GM12878 (cell line): ENCODE measurements around the gene UBE2O. TPM values are rescaled to one million over a fixed set of nuclear protein-coding genes. Genes with fewer than 3 reads are reported as not detected.

Experiments
- CEBPB ChIP-seq, 2 experiments: fragments of 150-350 bp in 1 of 2; IDR thresholded peaks; 2 replicates each; pipeline ENCODE4 v1.6.1; 2012 to 2014; ENCODE audit warnings: low read depth in 2 of 2, low read length in 2 of 2, borderline replicate concordance in 1 of 2, inconsistent platforms in 1 of 2
- CREB1 ChIP-seq: IDR thresholded peaks from 2 replicates; pipeline ENCODE4 v1.6.1; 2012; ENCODE audit warnings: low read depth, mild to moderate bottlenecking, inconsistent platforms
- FOS ChIP-seq: IDR thresholded peaks from 3 replicates; pipeline ENCODE4 v1.6.1; 2011; ENCODE audit warnings: borderline replicate concordance; ENCODE audit not compliant: insufficient read length; ENCODE audit errors: extremely low read depth
- FOXM1 ChIP-seq: IDR thresholded peaks from 2 replicates; pipeline ENCODE4 v1.6.1; 2012; ENCODE audit warnings: low read depth, mild to moderate bottlenecking, inconsistent platforms, low read length, moderate library complexity
- IKZF1 ChIP-seq: fragments of 450-650 bp; conservative IDR thresholded peaks from 2 replicates; pipeline ENCODE4 v1.6.1; 2017; ENCODE audit warnings: antibody characterized with exemption, mild to moderate bottlenecking
- IKZF2 ChIP-seq, 2 experiments: fragments of 450-650 bp; IDR thresholded peaks; 2 replicates each; pipeline ENCODE4 v1.6.1; 2017; ENCODE audit warnings: mild to moderate bottlenecking in 2 of 2, moderate library complexity in 2 of 2
- KAT2A ChIP-seq: conservative IDR thresholded peaks from 2 replicates; pipeline ENCODE4 v1.6.1; 2011; ENCODE audit warnings: low read depth, low read length; ENCODE audit not compliant: control insufficient read depth
- MTA3 ChIP-seq: IDR thresholded peaks from 2 replicates; pipeline ENCODE4 v1.6.1; 2012; ENCODE audit warnings: low read length, inconsistent platforms, borderline replicate concordance
- PML ChIP-seq: IDR thresholded peaks from 2 replicates; pipeline ENCODE4 v1.6.1; 2012; ENCODE audit warnings: low read length, inconsistent platforms
- SMAD5 ChIP-seq: IDR thresholded peaks from 2 replicates; pipeline ENCODE4 v1.6.1; 2016; ENCODE audit warnings: antibody characterized with exemption, low read depth
- SMARCA5 ChIP-seq: fragments of 450-650 bp; IDR thresholded peaks from 2 replicates; pipeline ENCODE4 v1.6.1; 2017; ENCODE audit warnings: mild to moderate bottlenecking
- SPI1 ChIP-seq: IDR thresholded peaks from 2 replicates; pipeline ENCODE4 v1.6.1; 2011; ENCODE audit warnings: low read depth, mild to moderate bottlenecking, low read length, moderate library complexity, borderline replicate concordance; ENCODE audit not compliant: insufficient read depth
- TCF12 ChIP-seq: IDR thresholded peaks from 2 replicates; pipeline ENCODE4 v1.6.1; 2011; ENCODE audit warnings: low read depth, mild to moderate bottlenecking, low read length
- polyA plus RNA-seq, 11 experiments: library from polyadenylated mRNA; depleted of rRNA in 4 of 11; unstranded in 6 of 11; stranded (reverse) in 5 of 11; fragments of >200 nt; fragmentation: Nextera tagmentation in 4 of 11; fragmentation: Illumina TruSeq in 1 of 11; extraction: Ambion mirVana in 4 of 11; extraction: Trizol in 1 of 11; gene quantifications; 1 replicate in 1 of 11; 2 replicates in 10 of 11; pipeline versions ENCODE4 v1.2.1 to v1.2.3, GENCODE V29; 2011 to 2016; ENCODE audit warnings: inconsistent platforms in 2 of 11, missing spikeins in 2 of 11, low read depth in 1 of 11
- total RNA-seq, 4 experiments: library from RNA; depleted of rRNA in 3 of 4; stranded (reverse); fragments of >200 nt in 3 of 4; fragmentation: Illumina TruSeq in 1 of 4; extraction: Trizol in 1 of 4; gene quantifications; 2 replicates each; pipeline versions ENCODE4 v1.2.1 to v1.2.3, GENCODE V29; 2013 to 2021
- TF ChIP-seq, protein P1 (sequence below): IDR thresholded peaks from 2 replicates; pipeline ENCODE4 v1.6.1; 2012; ENCODE audit warnings: improper control_type of control experiment, low read depth, low read length; ENCODE audit not compliant: insufficient replicate concordance
- TF ChIP-seq, protein P2 (sequence below): fragments of 450-650 bp; IDR thresholded peaks from 2 replicates; pipeline ENCODE4 v1.6.1; 2017; ENCODE audit warnings: mild to moderate bottlenecking
- TF ChIP-seq, protein P3 (sequence below): fragments of 450-650 bp; IDR thresholded peaks from 2 replicates; pipeline ENCODE4 v1.6.1; 2017; ENCODE audit warnings: low read depth, mild to moderate bottlenecking, moderate library complexity
- TF ChIP-seq, protein P4 (sequence below): IDR thresholded peaks from 2 replicates; pipeline ENCODE4 v1.6.1; 2011; ENCODE audit warnings: low read depth, low read length, improper control_type of control experiment, borderline replicate concordance
- TF ChIP-seq, protein P5 (sequence below): IDR thresholded peaks from 2 replicates; pipeline ENCODE4 v1.6.1; 2012; ENCODE audit warnings: low read length, inconsistent platforms

UBE2O gene
- total and polyA plus RNA-seq, 10 of the 15 experiments (the other 5 are each of a cell fraction or from before 2014, with no cell fraction given): 2.1 to 39.0 (median 14.1) TPM

DNA sequence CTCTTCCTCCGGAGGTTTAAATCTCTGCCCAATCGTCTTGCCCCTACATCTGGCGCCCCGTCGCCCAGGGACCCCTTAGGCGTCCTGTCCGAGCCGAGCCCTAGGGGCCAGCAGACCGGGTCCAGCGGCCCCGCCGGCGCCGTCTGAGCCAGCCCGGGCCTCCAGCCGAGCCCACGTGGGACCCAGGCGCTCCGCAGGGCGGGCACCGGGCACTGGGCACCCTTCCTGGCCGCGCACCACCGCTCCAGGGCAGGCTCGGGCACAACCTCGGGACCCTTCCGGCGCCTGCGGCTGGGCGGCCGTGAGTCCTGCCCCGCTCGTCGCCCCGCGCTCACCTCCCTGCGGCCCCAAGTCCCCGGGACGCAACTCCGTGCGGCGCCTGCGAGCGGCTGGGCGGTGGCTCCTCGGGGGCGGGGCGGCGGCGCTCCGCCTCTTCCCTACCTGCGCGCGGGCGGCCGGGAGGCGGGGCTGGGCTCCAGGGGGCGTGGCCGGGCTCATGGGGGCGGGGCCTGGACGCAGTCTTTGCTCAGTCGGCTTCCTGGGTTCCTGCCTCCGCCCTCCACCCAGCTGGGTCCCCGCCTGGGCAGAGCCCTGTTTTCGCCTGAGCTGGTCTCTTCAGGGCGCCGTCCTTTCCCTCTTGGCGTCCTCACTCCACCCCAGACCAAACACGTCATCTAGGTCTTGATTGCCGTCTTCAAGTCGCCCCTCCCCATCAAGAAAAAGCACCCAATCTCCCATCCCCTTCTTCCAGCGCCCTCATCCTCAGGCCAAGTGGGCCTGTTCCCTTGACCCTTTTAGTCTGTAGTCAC lies 48.3 kb upstream of the UBE2O start, which contains the start of gene RHBDF2 (continued):
- TF ChIP-seq, protein P1, sequence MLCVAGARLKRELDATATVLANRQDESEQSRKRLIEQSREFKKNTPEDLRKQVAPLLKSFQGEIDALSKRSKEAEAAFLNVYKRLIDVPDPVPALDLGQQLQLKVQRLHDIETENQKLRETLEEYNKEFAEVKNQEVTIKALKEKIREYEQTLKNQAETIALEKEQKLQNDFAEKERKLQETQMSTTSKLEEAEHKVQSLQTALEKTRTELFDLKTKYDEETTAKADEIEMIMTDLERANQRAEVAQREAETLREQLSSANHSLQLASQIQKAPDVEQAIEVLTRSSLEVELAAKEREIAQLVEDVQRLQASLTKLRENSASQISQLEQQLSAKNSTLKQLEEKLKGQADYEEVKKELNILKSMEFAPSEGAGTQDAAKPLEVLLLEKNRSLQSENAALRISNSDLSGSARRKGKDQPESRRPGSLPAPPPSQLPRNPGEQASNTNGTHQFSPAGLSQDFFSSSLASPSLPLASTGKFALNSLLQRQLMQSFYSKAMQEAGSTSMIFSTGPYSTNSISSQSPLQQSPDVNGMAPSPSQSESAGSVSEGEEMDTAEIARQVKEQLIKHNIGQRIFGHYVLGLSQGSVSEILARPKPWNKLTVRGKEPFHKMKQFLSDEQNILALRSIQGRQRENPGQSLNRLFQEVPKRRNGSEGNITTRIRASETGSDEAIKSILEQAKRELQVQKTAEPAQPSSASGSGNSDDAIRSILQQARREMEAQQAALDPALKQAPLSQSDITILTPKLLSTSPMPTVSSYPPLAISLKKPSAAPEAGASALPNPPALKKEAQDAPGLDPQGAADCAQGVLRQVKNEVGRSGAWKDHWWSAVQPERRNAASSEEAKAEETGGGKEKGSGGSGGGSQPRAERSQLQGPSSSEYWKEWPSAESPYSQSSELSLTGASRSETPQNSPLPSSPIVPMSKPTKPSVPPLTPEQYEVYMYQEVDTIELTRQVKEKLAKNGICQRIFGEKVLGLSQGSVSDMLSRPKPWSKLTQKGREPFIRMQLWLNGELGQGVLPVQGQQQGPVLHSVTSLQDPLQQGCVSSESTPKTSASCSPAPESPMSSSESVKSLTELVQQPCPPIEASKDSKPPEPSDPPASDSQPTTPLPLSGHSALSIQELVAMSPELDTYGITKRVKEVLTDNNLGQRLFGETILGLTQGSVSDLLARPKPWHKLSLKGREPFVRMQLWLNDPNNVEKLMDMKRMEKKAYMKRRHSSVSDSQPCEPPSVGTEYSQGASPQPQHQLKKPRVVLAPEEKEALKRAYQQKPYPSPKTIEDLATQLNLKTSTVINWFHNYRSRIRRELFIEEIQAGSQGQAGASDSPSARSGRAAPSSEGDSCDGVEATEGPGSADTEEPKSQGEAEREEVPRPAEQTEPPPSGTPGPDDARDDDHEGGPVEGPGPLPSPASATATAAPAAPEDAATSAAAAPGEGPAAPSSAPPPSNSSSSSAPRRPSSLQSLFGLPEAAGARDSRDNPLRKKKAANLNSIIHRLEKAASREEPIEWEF: no peak
- no peak for TF ChIP-seq SPI1
- TF ChIP-seq FOXM1: no peak
- TF ChIP-seq, protein P2, sequence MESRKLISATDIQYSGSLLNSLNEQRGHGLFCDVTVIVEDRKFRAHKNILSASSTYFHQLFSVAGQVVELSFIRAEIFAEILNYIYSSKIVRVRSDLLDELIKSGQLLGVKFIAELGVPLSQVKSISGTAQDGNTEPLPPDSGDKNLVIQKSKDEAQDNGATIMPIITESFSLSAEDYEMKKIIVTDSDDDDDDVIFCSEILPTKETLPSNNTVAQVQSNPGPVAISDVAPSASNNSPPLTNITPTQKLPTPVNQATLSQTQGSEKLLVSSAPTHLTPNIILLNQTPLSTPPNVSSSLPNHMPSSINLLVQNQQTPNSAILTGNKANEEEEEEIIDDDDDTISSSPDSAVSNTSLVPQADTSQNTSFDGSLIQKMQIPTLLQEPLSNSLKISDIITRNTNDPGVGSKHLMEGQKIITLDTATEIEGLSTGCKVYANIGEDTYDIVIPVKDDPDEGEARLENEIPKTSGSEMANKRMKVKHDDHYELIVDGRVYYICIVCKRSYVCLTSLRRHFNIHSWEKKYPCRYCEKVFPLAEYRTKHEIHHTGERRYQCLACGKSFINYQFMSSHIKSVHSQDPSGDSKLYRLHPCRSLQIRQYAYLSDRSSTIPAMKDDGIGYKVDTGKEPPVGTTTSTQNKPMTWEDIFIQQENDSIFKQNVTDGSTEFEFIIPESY: no peak
- TF ChIP-seq CREB1: no peak
- no peak for TF ChIP-seq KAT2A
- TF ChIP-seq, protein P3, sequence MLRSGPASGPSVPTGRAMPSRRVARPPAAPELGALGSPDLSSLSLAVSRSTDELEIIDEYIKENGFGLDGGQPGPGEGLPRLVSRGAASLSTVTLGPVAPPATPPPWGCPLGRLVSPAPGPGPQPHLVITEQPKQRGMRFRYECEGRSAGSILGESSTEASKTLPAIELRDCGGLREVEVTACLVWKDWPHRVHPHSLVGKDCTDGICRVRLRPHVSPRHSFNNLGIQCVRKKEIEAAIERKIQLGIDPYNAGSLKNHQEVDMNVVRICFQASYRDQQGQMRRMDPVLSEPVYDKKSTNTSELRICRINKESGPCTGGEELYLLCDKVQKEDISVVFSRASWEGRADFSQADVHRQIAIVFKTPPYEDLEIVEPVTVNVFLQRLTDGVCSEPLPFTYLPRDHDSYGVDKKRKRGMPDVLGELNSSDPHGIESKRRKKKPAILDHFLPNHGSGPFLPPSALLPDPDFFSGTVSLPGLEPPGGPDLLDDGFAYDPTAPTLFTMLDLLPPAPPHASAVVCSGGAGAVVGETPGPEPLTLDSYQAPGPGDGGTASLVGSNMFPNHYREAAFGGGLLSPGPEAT: peak; percentile 14; the same call in 1 of the 2 replicates
- no peak for TF ChIP-seq PML
- 0 out of 2 replicates have a peak, but pooled peaks have one; percentile 6 for TF ChIP-seq TCF12
- TF ChIP-seq, protein P4, sequence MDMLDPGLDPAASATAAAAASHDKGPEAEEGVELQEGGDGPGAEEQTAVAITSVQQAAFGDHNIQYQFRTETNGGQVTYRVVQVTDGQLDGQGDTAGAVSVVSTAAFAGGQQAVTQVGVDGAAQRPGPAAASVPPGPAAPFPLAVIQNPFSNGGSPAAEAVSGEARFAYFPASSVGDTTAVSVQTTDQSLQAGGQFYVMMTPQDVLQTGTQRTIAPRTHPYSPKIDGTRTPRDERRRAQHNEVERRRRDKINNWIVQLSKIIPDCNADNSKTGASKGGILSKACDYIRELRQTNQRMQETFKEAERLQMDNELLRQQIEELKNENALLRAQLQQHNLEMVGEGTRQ: no peak
- TF ChIP-seq CEBPB (IDR thresholded peaks at IDR 0.05; ENCODE audit: borderline replicate concordance in 1 of 2, low read depth in 2 of 2, low read length in 2 of 2): no peak
- no peak for TF ChIP-seq FOS
- TF ChIP-seq SMAD5: no peak
- TF ChIP-seq MTA3: no peak
- no peak for TF ChIP-seq IKZF2 (IDR thresholded peaks at IDR 0.05)
- TF ChIP-seq SMARCA5: peak; percentile 78; the same call in 1 of the 2 replicates
- TF ChIP-seq, protein P5, sequence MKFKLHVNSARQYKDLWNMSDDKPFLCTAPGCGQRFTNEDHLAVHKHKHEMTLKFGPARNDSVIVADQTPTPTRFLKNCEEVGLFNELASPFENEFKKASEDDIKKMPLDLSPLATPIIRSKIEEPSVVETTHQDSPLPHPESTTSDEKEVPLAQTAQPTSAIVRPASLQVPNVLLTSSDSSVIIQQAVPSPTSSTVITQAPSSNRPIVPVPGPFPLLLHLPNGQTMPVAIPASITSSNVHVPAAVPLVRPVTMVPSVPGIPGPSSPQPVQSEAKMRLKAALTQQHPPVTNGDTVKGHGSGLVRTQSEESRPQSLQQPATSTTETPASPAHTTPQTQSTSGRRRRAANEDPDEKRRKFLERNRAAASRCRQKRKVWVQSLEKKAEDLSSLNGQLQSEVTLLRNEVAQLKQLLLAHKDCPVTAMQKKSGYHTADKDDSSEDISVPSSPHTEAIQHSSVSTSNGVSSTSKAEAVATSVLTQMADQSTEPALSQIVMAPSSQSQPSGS: no peak
- TF ChIP-seq IKZF1: peak; percentile 78
